DND-41 (cell line): ENCODE results near the gene GAS2.

ENCODE experiments used
- ATAC-seq: fragments of 200-7000 bp; cut with Tn5 transposase; 3 replicates; pipeline ENCODE4 v1.9.1; 2021; ENCODE audit warnings: low read depth; ENCODE audit not compliant: insufficient read depth
- DNase-seq: peaks from one replicate; pipeline ENCODE4 v3.0.0-alpha.2; 2020
- H2AFZ ChIP-seq: 2 replicates; pipeline ENCODE4 v1.6.0; 2012; ENCODE audit warnings: low read depth, low read length
- H3K27ac ChIP-seq: 2 replicates; pipeline ENCODE4 v1.5.1; 2012; ENCODE audit warnings: low read length, inconsistent platforms
- H3K27me3 ChIP-seq: fragments of 200-600 bp; sonication (generic); 2 replicates; pipeline ENCODE4 v1.6.0; 2012; ENCODE audit warnings: low read length, mild to moderate bottlenecking, inconsistent platforms; ENCODE audit not compliant: insufficient read depth, poor library complexity
- H3K36me3 ChIP-seq: 2 replicates; pipeline ENCODE4 v1.5.1; 2012; ENCODE audit warnings: low read length, inconsistent platforms; ENCODE audit not compliant: insufficient read depth
- H3K4me1 ChIP-seq: 2 replicates; pipeline ENCODE4 v1.5.1; 2012; ENCODE audit warnings: mild to moderate bottlenecking, low read length; ENCODE audit not compliant: insufficient read depth
- H3K4me2 ChIP-seq: 2 replicates; pipeline ENCODE4 v1.6.0; 2012; ENCODE audit warnings: mild to moderate bottlenecking, moderate library complexity, low read length, inconsistent platforms; ENCODE audit not compliant: insufficient read depth
- H3K4me3 ChIP-seq, 2 experiments: fragments of 200-600 bp in 1 of 2; shearing (Covaris generic) in 1 of 2; 2 replicates each; pipeline ENCODE4 v1.5.1; 2012 to 2016; ENCODE audit warnings: inconsistent platforms in 2 of 2, low read length in 2 of 2, mild to moderate bottlenecking in 2 of 2, low read depth in 1 of 2, moderate library complexity in 1 of 2
- H3K79me2 ChIP-seq: 2 replicates; pipeline ENCODE4 v1.6.0; 2012; ENCODE audit warnings: low read length, inconsistent platforms; ENCODE audit not compliant: insufficient read depth
- H3K9ac ChIP-seq: 2 replicates; pipeline ENCODE4 v1.6.0; 2012; ENCODE audit warnings: low read depth, mild to moderate bottlenecking, inconsistent platforms, low read length, moderate library complexity
- H3K9me3 ChIP-seq: 2 replicates; pipeline ENCODE4 v1.5.1; 2012; ENCODE audit warnings: low read length, moderate library complexity, mild to moderate bottlenecking, inconsistent platforms; ENCODE audit not compliant: insufficient read depth, severe bottlenecking
- H4K20me1 ChIP-seq: 2 replicates; pipeline ENCODE4 v1.6.0; 2012; ENCODE audit warnings: low read length; ENCODE audit not compliant: insufficient read depth
- EZH2 ChIP-seq: IDR thresholded peaks from 3 replicates; pipeline ENCODE4 v1.6.1; 2012; ENCODE audit warnings: borderline replicate concordance, low read depth, mild to moderate bottlenecking, moderate library complexity, low read length, inconsistent platforms; ENCODE audit not compliant: severe bottlenecking
- TF ChIP-seq, protein P1 (sequence below): IDR thresholded peaks from 2 replicates; pipeline ENCODE4 v1.5.1; 2012; ENCODE audit warnings: borderline replicate concordance, low read length, moderate library complexity, mild to moderate bottlenecking; ENCODE audit not compliant: poor library complexity, severe bottlenecking; ENCODE audit errors: extremely low read depth

GAS2 gene

DNA sequence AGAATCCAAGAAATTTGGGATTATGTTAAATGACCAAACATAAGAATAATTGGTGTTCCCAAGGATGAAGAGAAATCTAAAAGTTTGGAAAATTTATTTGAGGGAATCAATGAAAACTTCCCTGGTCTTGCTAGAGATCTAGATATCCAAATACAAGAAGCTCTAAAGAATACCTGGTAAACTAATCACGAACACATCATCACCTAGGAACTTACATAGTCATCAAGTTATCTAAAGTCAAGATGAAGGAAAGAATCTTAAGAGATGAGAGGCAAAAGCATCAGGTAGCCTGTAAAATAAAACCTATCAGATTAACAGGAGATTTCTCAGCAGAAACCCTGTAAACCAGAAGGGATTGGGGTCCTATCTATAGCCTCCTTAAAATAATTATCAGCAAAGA is 46.9 kb downstream of the GAS2 start:
- H3K4me3 ChIP-seq = no peak overlapping the region
- no peaks in the 10 kb centered on the region for H3K27me3 ChIP-seq
- no peak overlapping the region for H3K27ac ChIP-seq
- no peak for ATAC-seq
- H3K4me1 ChIP-seq = peaks cover 8% of the 10 kb centered on the region; the same call in 1 of the 2 replicates
- H3K36me3 ChIP-seq = no peaks in the 10 kb centered on the region
- no peaks in the 10 kb centered on the region for H3K9me3 ChIP-seq
- no peak overlapping the region for H3K4me2 ChIP-seq
- H3K9ac ChIP-seq = no peak overlapping the region
- no peaks in the 10 kb centered on the region for H3K79me2 ChIP-seq
- no peaks in the 10 kb centered on the region for H4K20me1 ChIP-seq
- H2AFZ ChIP-seq = no peak overlapping the region
- no peak for TF ChIP-seq EZH2
- TF ChIP-seq, protein P1, sequence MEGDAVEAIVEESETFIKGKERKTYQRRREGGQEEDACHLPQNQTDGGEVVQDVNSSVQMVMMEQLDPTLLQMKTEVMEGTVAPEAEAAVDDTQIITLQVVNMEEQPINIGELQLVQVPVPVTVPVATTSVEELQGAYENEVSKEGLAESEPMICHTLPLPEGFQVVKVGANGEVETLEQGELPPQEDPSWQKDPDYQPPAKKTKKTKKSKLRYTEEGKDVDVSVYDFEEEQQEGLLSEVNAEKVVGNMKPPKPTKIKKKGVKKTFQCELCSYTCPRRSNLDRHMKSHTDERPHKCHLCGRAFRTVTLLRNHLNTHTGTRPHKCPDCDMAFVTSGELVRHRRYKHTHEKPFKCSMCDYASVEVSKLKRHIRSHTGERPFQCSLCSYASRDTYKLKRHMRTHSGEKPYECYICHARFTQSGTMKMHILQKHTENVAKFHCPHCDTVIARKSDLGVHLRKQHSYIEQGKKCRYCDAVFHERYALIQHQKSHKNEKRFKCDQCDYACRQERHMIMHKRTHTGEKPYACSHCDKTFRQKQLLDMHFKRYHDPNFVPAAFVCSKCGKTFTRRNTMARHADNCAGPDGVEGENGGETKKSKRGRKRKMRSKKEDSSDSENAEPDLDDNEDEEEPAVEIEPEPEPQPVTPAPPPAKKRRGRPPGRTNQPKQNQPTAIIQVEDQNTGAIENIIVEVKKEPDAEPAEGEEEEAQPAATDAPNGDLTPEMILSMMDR = no peak
- DNase-seq = no peak

DNA sequence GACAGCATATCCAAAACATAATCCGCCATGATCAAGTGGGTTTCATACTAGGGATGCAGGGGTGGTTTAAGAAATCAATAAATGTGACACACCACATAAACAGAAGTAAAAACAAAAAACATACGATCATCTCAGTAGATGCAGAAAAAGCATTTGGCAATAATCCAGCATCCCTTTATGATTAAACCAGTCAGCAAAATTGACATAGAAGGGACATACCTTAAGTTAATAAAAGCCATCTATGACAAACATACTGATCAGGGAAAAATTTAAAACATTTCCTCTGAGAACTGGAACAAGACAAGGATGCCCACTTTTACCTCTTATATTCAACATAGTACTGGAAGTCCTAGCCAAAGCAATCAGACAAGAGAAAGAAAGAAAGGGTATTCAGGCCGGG is 49.6 kb downstream of the GAS2 start:
- ATAC-seq (no peak), DNase-seq (no peak)
- TF ChIP-seq EZH2 = no peak
- TF ChIP-seq, protein P1 = no peak
- no peaks in the 10 kb centered on the region for H4K20me1 ChIP-seq
- H3K36me3 ChIP-seq = no peaks in the 10 kb centered on the region
- H3K4me1 ChIP-seq = peaks cover 8% of the 10 kb centered on the region; the same call in 1 of the 2 replicates
- H3K27me3 ChIP-seq = no peaks in the 10 kb centered on the region
- no peaks in the 10 kb centered on the region for H3K79me2 ChIP-seq
- H3K4me3 ChIP-seq = no peak overlapping the region
- H3K27ac ChIP-seq = no peak overlapping the region
- H3K4me2 ChIP-seq = no peak overlapping the region
- no peak overlapping the region for H3K9ac ChIP-seq
- no peaks in the 10 kb centered on the region for H3K9me3 ChIP-seq
- H2AFZ ChIP-seq = no peak overlapping the region

DNA sequence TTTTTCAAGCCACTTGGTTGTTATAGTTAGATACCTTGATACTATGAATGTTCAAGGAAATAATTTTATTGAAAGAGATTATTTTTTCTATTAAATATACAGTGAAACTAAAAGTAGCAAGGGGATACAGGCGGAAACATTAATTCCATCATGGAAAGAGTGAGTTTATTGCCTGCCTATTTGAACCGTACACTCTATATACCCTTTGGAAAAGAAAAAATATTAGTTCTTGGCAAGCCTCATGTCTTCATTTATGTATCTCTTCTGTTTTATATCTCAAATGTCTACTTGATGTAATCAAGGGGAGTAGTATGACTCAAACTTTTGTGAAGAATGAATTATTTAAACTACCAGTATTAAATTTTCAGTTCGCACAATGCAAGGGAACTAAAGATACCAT is 54.0 kb downstream of the GAS2 start:
- no peaks in the 10 kb centered on the region for H4K20me1 ChIP-seq
- no peaks in the 10 kb centered on the region for H3K9me3 ChIP-seq
- H3K79me2 ChIP-seq = no peaks in the 10 kb centered on the region
- H3K4me1 ChIP-seq = peaks cover 10% of the 10 kb centered on the region
- no peaks in the 10 kb centered on the region for H3K27me3 ChIP-seq
- H3K27ac ChIP-seq = no peak overlapping the region
- H3K4me3 ChIP-seq = no peak overlapping the region
- ATAC-seq (no peak), DNase-seq (no peak)
- TF ChIP-seq EZH2 = no peak
- TF ChIP-seq, protein P1 = no peak
- H3K36me3 ChIP-seq = no peaks in the 10 kb centered on the region
- no peak overlapping the region for H3K9ac ChIP-seq
- no peak overlapping the region for H2AFZ ChIP-seq
- H3K4me2 ChIP-seq = no peak overlapping the region

DNA sequence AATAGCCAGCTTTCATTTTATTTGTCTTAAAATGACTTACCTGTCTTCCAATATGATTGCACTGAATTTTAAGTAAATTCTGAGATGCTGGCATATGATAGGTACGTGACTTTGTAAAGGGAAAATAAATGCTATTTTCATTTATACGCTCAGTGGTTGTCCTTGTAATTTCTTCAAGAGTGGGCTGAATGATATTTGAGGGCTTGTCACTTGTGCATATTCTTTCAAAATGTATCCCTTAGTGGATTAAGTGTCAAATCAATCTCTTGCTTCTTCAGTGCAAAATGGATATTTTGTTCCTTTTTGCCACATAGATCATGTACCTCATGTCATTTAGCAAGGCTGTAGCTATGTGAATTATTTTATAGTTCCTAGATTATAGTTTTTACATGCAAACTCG is 56.9 kb downstream of the GAS2 start:
- TF ChIP-seq, protein P1 = no peak
- TF ChIP-seq EZH2 = no peak
- no peak overlapping the region for H3K4me2 ChIP-seq
- H3K79me2 ChIP-seq = no peaks in the 10 kb centered on the region
- no peak for DNase-seq
- H4K20me1 ChIP-seq = no peaks in the 10 kb centered on the region
- H3K4me1 ChIP-seq = peaks cover 11% of the 10 kb centered on the region
- H3K9ac ChIP-seq = no peak overlapping the region
- H3K27ac ChIP-seq = no peak overlapping the region
- H2AFZ ChIP-seq = no peak overlapping the region
- no peaks in the 10 kb centered on the region for H3K27me3 ChIP-seq
- no peak overlapping the region for H3K4me3 ChIP-seq
- no peak for ATAC-seq
- H3K36me3 ChIP-seq = no peaks in the 10 kb centered on the region
- H3K9me3 ChIP-seq = no peaks in the 10 kb centered on the region
